ENCODE results near the gene CARS2. TPM values are rescaled to one million over a fixed set of nuclear protein-coding genes. Genes with fewer than 3 reads are reported as not detected.

CARS2 gene
- total RNA-seq, 3 donors from 2014 or later, result 39.8 to 71.4 (median 56.4) TPM

DNA sequence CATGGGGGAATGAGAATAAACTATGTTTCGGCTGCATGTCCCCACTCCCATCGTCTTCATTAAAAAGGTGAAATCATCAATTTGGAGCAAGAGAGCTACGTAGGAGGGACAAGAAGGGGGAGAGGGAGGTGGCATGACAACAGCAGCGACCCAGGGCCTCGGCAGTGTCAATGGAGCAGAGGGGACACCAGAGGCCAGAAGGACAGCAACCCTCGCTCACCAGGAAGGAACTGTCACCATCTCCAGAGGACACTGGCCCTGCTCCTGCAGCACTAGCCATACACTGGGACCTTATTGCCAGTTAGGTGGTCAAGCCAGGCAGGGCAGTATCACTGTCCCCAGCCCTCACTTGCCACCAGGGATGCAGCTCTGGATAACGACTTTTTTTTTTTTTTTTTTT, 56.4 kb downstream of the CARS2 start:
- TF ChIP-seq, protein P1, sequence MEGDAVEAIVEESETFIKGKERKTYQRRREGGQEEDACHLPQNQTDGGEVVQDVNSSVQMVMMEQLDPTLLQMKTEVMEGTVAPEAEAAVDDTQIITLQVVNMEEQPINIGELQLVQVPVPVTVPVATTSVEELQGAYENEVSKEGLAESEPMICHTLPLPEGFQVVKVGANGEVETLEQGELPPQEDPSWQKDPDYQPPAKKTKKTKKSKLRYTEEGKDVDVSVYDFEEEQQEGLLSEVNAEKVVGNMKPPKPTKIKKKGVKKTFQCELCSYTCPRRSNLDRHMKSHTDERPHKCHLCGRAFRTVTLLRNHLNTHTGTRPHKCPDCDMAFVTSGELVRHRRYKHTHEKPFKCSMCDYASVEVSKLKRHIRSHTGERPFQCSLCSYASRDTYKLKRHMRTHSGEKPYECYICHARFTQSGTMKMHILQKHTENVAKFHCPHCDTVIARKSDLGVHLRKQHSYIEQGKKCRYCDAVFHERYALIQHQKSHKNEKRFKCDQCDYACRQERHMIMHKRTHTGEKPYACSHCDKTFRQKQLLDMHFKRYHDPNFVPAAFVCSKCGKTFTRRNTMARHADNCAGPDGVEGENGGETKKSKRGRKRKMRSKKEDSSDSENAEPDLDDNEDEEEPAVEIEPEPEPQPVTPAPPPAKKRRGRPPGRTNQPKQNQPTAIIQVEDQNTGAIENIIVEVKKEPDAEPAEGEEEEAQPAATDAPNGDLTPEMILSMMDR (IDR thresholded peaks at IDR 0.05), result no peak
- no peak for ATAC-seq

DNA sequence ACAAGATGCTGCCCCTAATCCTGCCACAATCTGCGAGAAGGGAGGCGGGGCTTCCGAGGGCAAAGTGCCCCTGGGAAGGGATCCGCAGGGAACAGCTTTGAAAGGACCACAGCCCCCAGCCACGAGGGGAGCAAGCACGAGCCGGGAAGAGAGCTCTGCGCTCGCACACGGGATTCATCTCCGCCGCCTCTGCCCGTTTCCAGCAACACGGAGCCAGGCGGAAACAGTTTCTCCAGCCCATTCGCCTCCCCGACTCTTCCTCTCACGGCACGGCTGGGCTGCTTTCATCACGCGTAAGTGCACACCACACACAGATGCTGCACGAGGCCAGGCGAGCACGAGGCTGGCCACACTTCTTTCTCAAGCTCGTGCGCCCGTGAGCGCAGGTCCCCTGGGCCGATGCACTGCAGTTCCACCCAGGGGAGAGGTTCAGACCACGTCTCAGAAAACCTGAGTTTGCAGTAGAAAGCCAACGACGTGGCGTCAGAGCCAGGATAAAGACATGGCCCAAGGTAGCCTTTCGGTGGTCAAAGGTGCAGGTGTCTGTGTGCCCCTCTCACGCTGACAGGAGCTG, 57.0 kb downstream of the CARS2 start:
- H3K4me1 ChIP-seq (ENCODE audit: low read depth), result peaks cover 2% of the 10 kb centered on the region
- intact Hi-C loops (cut with DNase I, micrococcal nuclease), result no loop called here
- no peak for DNase-seq
- TF ChIP-seq, protein P1 (IDR thresholded peaks at IDR 0.05), result no peak
- no peak for ATAC-seq
- peaks cover 4% of the 10 kb centered on the region for H3K36me3 ChIP-seq (ENCODE audit: low read depth)
- no peaks in the 10 kb centered on the region for H3K9me3 ChIP-seq
- H3K4me3 ChIP-seq, result no peak overlapping the region

More for the DNA sequence above, 56.4 kb downstream of the CARS2 start:
- no peak overlapping the region for H3K4me3 ChIP-seq
- DNase-seq, result no peak
- peaks cover 4% of the 10 kb centered on the region for H3K36me3 ChIP-seq (ENCODE audit: low read depth)
- no peaks in the 10 kb centered on the region for H3K9me3 ChIP-seq
- intact Hi-C loops (cut with DNase I, micrococcal nuclease), result no loop called here
- peaks cover 2% of the 10 kb centered on the region for H3K4me1 ChIP-seq (ENCODE audit: low read depth)

DNA sequence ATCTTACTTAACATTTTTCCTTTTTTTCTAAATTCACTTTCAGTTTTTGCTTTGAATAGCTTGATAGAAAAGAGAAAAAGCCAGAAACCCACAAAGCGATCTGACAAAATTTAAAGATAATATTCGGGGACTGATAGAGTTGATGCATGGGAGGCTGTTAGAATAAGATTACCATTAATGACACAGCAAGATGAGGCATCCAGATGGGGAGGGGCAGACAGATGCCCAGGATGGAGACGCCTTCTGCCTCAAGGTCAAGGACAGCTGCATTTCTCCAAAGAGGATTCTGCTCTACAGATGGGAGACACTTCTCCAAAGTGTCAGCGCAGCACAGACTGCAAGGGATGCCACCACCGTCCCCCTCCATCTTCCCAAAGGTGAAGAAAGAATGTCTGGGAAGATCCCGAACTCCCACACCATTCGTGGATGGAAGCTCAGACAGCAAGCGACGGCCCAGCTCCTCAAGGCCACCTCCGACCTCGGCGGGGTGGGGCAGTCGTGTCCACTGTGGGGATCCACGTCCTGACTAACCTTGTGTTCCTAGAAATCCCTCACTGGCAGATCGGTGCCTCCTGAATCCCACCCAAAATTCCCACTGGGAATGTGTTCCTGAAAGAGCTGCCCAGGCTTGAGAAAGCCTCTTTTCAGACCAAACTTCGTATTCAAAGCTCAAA, 57.6 kb downstream of the CARS2 start:
- intact Hi-C loops (cut with DNase I, micrococcal nuclease), result no loop called here
- no peak for DNase-seq
- no peak for ATAC-seq
- TF ChIP-seq, protein P1 (IDR thresholded peaks at IDR 0.05), result no peak
- Histone ChIP-seq H3K4me1 (ENCODE audit: low read depth) (peaks cover 2% of the 10 kb centered on the region), H3K4me3 (no peak overlapping the region), H3K36me3 (ENCODE audit: low read depth) (peaks cover 4% of the 10 kb centered on the region), H3K9me3 (no peaks in the 10 kb centered on the region)

DNA sequence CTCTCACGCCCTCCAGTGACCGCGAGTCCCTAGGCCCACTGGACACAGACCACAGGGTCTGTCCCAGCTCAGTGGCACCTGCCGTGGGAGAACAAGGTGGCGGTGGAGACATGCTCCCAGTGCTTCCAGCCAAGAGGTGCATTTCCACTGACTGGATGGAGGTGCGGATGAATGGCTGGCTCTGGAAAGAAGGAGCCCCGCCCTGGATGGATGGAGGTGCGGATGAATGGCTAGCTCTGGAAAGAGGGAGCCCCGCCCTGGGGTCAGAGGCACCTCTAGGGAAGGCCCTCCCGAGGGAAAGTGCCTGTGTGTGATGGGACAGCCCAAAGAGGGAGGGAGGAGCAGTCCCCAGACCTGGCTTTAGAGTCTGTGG, 58.6 kb downstream of the CARS2 start:
- H3K9me3 ChIP-seq, result no peaks in the 10 kb centered on the region
- H3K4me3 ChIP-seq, result no peak overlapping the region
- H3K36me3 ChIP-seq (ENCODE audit: low read depth), result peaks cover 4% of the 10 kb centered on the region
- no peak for DNase-seq
- TF ChIP-seq, protein P1 (IDR thresholded peaks at IDR 0.05), result no peak
- no peak for ATAC-seq
- intact Hi-C loops (cut with DNase I, micrococcal nuclease), result no loop called here
- peaks cover 2% of the 10 kb centered on the region for H3K4me1 ChIP-seq (ENCODE audit: low read depth)

DNA sequence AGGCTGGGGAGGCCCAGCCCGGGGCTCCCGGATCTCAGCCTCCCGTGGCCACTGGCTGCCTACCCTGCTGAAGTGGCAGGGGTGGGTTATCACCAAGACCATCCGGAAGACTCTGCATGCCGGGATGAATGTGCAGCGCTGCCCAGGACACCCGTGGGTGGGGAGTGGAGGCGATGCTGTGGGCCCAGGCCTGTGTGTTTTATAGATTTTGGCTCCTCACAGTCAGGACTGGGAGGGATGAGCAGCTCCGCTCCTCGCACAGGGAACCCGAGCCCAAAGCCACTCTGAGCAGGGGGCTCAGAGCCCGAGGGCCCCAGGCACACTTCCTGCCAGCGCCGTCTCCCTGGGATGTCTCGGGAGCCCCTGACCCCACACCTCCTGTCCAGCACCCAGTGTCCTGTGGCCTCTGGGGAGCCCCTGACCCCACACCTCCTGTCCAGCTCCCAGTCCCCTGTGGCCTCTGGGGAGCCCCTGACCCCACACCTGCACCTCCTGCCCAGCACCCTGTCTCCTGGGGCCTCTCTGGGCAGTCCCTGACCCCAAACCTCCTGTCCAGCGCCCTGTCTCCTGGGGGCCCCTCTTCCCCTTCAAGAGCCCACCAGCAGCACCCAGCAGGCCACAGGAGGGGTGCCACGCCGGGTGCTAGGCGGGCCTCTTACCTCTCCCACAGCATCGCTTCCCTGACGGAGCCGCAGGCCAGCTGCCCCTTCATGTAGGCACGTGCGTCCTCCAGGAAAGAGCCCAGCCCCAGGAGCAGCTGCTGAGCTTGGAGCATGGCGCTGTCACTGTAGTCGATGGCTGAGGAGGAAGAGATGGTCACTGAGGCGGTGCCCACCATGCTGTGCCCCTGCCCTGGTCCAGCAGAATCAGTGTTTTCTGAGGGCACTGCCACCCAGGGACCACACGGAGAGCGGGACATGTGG, 59.2 kb downstream of the CARS2 start:
- intact Hi-C loops (cut with DNase I, micrococcal nuclease), result no loop called here
- Histone ChIP-seq H3K4me1 (ENCODE audit: low read depth) (peaks cover 2% of the 10 kb centered on the region), H3K9me3 (no peaks in the 10 kb centered on the region), H3K36me3 (ENCODE audit: low read depth) (peaks cover 4% of the 10 kb centered on the region), H3K4me3 (no peak overlapping the region)
- ATAC-seq (no peak), DNase-seq (no peak)
- TF ChIP-seq, protein P1 (IDR thresholded peaks at IDR 0.05), result no peak

Measured in mucosa of descending colon (tissue), 3 donors.